NCI-H187 (cell line): Measurements from ENCODE around the gene ZW10.

Source experiments
- DNase-seq, 2 experiments: peaks; one replicate each; lab custom pipeline; 2025; lab: John Stamatoyannopoulos, UW

Gene ZW10

GRCh38 chr11:113697756-113698407 is 75.6 kb downstream of the ZW10 start:
- no peak for DNase-seq

DNA sequence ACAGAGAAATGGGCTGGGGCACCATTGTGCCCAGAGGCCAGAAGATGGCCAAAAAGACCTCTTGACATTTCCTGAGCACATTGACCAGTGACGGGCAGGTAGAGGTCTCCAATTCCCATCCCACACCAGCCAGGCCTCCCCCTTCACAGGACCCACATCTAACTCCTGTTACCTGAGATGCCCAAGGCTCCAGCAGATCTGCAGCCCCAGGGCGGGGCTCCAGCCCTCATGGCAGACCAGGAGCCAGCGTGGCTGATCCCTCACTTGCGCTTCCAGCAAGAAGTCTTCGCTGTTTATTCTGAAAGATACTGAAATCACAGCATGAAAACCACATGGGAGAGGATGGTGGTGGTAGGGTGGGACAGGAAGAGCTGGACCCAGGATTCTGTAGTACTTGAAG is 76.4 kb downstream of the ZW10 start:
- DNase-seq: no peak

DNA sequence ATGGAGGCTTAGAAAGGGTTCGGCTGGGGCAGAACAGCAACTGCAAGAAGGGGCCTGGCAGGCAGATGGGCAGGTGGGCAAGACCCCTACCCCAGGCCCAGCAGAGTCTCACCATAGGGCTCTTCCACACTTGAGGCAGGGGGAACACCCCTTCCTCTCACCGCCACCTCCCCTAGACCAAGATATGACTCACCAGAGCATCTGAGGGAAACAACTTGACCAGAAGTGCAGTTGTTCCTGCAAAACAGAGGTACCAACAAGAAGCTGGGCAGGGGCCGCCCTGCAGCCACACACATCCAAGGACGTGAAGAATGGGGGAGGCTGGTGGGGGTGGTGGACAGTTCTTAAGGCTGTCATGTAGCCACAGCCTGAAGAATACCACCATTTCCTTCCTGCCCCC is 78.3 kb downstream of the ZW10 start:
- no peak for DNase-seq

DNA sequence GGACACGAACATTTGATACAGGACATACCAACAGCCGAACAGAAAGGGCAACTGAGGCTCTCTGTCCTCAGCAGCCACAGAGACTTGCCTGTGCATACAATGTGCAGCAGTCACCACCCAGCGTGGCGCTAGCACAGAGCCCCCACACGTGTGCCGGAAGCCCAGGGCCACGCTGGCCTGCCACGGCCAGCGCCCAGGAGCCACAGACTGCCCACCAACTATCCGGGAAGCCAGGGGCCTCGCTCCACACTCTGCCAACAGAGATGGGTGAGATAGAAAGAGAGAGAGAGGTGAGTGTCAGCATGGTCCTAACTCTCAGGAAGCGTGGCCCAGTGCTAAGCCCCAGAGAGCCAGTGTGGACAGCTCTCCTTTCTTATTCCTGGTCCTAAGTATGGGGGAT is 79.1 kb downstream of the ZW10 start:
- DNase-seq: no peak

- no peak for DNase-seq
Observed at GRCh38 chr11:113693030-113693429, 80.5 kb downstream of the ZW10 start.

- no peak for DNase-seq
Observed at GRCh38 chr11:113690619-113691569, 82.6 kb downstream of the ZW10 start.

DNA sequence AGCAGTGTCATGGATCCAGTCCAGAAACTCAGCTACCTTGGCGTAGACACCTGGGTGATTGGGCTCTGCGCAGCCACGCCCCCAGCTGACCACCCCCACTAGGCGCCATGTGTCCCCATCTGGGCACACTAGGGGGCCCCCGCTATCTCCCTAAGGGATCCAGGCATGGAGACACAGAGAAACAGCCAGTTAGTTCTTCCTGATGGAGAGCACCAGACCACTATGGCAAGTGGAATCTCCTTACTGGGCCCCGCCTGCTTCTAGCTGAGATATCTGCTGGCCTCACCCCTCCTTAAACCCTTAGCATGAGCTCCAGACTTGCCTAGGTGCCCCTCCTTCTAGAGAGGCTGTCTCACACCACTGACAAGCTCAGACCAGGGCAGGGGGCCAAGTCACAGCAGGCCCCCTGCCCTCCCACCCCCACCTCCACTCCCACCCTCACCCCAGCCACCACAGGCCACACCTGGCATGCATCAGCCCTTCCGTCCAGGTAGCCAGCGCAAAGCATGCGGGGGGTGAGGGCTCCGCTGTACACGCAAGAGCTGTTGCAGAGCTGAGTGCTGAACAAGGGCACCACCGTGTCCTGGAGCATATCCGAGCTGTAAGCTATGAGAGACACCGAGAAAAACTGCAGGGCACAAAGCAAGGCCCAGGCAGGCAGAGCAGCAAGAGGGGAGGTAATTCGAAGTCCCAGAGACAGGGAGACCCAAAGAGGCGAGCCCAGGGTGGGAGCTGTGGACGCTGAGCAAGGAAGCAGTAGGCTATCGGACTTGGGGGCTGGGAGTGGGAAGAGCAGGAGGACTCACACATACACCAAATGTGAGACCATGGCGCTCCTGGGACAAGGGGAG is 83.5 kb downstream of the ZW10 start:
- no peak for DNase-seq

DNA sequence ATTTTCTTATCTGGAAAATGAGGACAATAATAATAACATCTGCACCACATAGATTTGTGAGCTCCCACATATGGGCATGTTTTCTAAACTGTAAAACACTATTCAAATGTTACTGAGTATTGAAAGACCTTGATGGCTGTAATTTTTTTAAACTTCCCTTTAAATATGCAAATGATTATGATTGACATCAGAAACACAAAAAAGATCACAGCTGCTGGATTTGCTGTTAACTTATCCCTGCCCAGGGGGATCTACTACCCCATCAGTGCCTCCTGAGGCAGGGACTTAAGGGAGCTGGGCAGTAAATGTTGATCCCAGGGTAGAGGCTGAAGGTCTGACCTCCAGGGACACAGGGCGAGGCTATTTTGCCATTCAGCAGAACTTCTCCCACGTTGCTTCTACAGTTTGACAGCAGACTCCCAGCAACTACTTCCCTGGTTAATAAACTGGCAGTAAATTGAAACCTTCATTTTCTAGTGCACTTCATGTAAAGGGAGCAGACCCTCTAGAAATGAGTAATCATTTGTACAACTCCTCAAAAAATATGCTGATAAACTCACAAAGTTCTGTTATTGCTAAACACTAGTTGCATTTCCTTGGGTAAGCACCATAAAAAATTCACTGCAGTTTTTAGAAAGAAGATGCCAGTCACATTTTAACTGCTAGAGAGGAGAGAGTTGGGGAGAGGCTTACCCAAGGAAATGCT is 87.7 kb downstream of the ZW10 start:
- no peak for DNase-seq

GRCh38 chr11:113684496-113684895 is 89.0 kb downstream of the ZW10 start:
- DNase-seq: no peak

DNA sequence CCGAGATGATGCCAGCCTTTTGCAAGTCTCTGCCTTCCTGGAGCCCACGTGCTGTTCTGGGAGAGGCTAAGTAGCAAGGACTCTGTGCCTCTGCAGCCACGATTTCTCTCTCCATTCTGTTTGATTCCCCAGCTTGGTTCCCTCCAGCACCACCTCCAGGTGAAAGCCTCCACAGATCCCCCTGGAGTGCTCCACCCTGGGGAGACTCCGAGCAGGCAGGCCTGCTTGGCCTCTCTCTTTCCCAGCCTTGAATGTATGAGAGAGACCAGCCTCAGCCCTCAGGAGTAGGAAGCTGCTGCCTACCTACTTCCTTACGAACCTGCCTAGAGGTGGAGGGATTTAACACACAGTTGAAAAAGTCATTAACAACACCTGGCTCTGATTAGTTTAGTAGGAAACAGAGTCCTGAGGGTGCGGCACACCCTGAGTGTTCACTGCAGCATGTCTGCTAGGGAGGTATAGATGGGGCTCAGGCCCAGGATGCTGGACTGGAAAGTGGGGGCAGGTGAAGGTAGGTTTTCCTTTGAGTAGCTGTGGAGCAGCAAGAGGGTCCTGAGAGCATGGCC is 89.9 kb downstream of the ZW10 start:
- no peak for DNase-seq
